SKM-1 treated with dmso at 0.1 percent for 144 hours (cell line): ENCODE data around the gene PRRC1.
"Not testable (repeated sequence)": the region's sequence is repeated elsewhere in the genome, so short reads cannot be mapped to it uniquely, and the experiment has no call there.

ENCODE experiments used
- DNase-seq: peaks from one replicate; lab custom pipeline; 2025; ENCODE audit not compliant: unreplicated experiment; lab: John Stamatoyannopoulos, UW

Gene PRRC1

GRCh38 chr5:127540553-127540952 lies 23.1 kb downstream of the PRRC1 start:
- DNase-seq = not testable (repeated sequence)

GRCh38 chr5:127545249-127545648 lies 27.8 kb downstream of the PRRC1 start:
- DNase-seq = not testable (repeated sequence)

- no peak for DNase-seq
These were observed 32.1 kb downstream of the PRRC1 start for GRCh38 chr5:127549551-127549950.

GRCh38 chr5:127550652-127551409 lies 33.4 kb downstream of the PRRC1 start:
- no peak for DNase-seq

- no peak for DNase-seq
These were observed 34.1 kb downstream of the PRRC1 start for GRCh38 chr5:127551410-127552041.

- DNase-seq = no peak
These were observed 38.4 kb downstream of the PRRC1 start for GRCh38 chr5:127555826-127556225.

GRCh38 chr5:127556609-127557334 lies 39.3 kb downstream of the PRRC1 start:
- DNase-seq = no peak

GRCh38 chr5:127558273-127558672 lies 40.8 kb downstream of the PRRC1 start:
- no peak for DNase-seq

GRCh38 chr5:127561254-127561653 lies 43.8 kb downstream of the PRRC1 start:
- DNase-seq = no peak

GRCh38 chr5:127562252-127562651 lies 44.8 kb downstream of the PRRC1 start:
- peak; percentile 29 for DNase-seq

GRCh38 chr5:127563136-127563535 lies 45.7 kb downstream of the PRRC1 start:
- DNase-seq = no peak

- peak; percentile 66 for DNase-seq
These were observed 46.7 kb downstream of the PRRC1 start for GRCh38 chr5:127564002-127564769.

GRCh38 chr5:127565586-127566270 lies 48.3 kb downstream of the PRRC1 start:
- DNase-seq = no peak

GRCh38 chr5:127567026-127567768 lies 49.8 kb downstream of the PRRC1 start:
- DNase-seq = peak; percentile 69

GRCh38 chr5:127568166-127568565 lies 50.7 kb downstream of the PRRC1 start:
- DNase-seq = no peak

GRCh38 chr5:127569471-127569870 lies 52.0 kb downstream of the PRRC1 start:
- DNase-seq = not testable (repeated sequence)

GRCh38 chr5:127571314-127572131 lies 54.1 kb downstream of the PRRC1 start:
- no peak for DNase-seq

- DNase-seq = peak; percentile 4
These were observed 55.5 kb downstream of the PRRC1 start for GRCh38 chr5:127572930-127573329.
